ENCODE data around the gene LRRTM4.

DNA sequence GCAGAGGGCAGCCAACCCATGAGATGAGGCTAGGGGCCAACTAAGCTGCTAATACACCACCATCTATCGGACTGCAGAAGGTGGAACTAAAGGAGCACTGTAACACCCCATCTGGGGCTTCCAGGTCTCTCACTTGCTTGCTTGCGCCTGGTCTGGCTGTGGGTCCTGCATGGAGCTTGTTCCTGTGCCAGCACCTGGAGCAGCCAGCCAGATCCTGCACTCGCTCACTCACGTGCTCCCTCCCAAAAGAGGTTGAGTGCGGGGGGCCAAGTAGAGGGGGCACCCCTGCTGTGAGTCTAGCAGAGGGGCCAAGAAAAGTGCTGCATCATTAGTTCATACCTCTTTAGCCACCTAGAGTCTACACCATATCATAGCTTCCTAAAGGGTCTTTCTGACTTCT lies 250.9 kb downstream of the LRRTM4 start:
- TF ChIP-seq, protein P1, sequence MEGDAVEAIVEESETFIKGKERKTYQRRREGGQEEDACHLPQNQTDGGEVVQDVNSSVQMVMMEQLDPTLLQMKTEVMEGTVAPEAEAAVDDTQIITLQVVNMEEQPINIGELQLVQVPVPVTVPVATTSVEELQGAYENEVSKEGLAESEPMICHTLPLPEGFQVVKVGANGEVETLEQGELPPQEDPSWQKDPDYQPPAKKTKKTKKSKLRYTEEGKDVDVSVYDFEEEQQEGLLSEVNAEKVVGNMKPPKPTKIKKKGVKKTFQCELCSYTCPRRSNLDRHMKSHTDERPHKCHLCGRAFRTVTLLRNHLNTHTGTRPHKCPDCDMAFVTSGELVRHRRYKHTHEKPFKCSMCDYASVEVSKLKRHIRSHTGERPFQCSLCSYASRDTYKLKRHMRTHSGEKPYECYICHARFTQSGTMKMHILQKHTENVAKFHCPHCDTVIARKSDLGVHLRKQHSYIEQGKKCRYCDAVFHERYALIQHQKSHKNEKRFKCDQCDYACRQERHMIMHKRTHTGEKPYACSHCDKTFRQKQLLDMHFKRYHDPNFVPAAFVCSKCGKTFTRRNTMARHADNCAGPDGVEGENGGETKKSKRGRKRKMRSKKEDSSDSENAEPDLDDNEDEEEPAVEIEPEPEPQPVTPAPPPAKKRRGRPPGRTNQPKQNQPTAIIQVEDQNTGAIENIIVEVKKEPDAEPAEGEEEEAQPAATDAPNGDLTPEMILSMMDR (IDR thresholded peaks at IDR 0.05), result no peak
- TF ChIP-seq POLR2A (IDR thresholded peaks at IDR 0.05), result no peak

Measured in lower leg skin (tissue), 3 donors.